Activated CD4-positive, CD25-positive, alpha-beta regulatory T cell treated with anti-CD3 and anti-CD28 coated beads, Interleukin-2, amount 50 U/mL, for 72 hours (primary cell): ENCODE data around the gene FAM124B.

ENCODE experiments used
- DNase-seq: peaks from one replicate; pipeline ENCODE4 v3.0.0; 2021

FAM124B gene

GRCh38 chr2:224401641-224402342 is at the start of gene FAM124B:
Gene FAM124B (minus strand): TSS chr2:224402107. CDS start chr2:224401768, 339 bp downstream.
- peak; percentile 31 for DNase-seq

GRCh38 chr2:224449212-224450147 is 47.6 kb upstream of the FAM124B start:
- DNase-seq, result no peak

GRCh38 chr2:224448236-224448635 is 46.3 kb upstream of the FAM124B start:
- no peak for DNase-seq

DNA sequence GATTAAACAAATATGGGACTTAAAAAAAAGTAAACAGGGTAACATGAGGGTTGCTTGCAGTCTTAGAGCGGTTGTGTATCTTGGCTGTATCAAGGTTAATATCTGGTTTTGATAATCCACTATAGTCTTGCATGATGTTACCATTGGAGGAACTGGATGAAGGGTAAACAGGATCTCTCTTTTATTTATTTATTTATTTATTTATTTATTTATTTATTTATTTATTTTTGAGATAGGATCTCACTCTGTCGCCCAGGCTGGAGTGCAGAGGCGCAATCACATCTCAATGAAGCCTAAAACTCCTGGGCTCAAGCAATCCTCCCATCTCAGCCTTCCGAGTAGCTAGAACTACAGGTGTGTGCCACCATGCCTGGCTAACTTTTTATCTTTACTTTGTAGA is 42.9 kb upstream of the FAM124B start:
- DNase-seq, result no peak

GRCh38 chr2:224444021-224444420 is 42.1 kb upstream of the FAM124B start:
- no peak for DNase-seq

GRCh38 chr2:224442071-224442967 is 40.4 kb upstream of the FAM124B start:
- DNase-seq, result peak; percentile 32

DNA sequence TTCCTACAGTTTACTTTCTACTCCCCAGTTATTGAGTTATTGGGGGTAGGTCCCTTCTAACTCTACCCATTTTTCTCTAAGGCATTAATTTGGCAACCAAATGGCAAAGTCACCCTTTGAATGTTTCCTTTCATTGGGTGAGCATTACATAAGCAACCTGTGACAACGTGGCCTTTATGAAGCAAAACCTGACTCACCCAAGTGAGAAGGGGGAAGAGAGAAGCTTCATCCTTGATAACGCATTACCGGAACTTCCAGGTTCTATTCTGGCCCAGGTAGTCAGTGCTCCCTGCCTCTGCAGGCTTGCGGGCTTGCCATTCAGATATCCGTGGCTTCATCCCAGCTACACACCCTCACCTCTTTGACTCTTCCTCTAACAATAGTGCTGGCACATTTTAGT is 39.1 kb upstream of the FAM124B start:
- DNase-seq, result no peak

DNA sequence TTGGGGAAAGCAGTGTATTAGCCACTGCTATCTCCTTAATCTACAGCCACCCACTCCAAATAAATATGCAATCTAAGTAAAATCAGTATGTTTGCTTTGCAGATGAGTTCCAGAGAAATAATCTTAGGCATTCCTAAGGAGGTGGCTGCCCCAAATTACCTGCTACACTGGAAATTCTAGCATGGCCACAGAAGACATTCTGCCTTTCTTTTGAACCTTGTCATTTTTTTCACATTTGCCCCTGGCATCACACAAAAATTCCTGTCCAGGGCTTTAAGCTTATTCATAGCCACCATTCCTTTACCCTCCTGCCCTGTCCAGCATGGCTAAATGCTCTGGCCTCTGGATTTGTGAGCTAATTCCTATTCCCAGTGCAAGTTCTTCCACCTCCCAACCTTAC is 36.8 kb upstream of the FAM124B start:
- no peak for DNase-seq

GRCh38 chr2:224436634-224437033 is 34.7 kb upstream of the FAM124B start:
- DNase-seq, result no peak

DNA sequence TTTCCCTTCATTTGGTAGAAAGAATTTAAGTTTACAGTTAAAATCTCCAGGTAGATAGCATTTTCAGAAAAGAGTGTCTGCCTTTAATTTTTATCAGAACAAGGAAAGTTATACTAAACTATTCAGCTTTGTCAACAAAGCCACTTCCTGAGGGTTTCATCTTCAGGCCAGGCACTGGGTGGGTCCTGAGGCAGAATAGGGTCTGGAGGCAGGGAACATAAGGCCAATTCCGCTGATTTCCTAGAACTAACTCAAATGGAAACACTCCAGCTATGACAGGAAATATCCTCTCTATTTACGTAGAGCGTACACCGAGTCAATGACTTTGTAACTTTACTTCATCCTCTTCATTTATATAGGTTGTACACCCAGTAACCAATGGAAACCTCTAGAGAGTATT is 32.7 kb upstream of the FAM124B start:
- DNase-seq, result no peak

GRCh38 chr2:224433442-224433841 is 31.5 kb upstream of the FAM124B start:
- no peak for DNase-seq

GRCh38 chr2:224432003-224432579 is 30.2 kb upstream of the FAM124B start:
- DNase-seq, result no peak

- DNase-seq, result no peak
These were observed 27.5 kb upstream of the FAM124B start for GRCh38 chr2:224429441-224429810.

GRCh38 chr2:224428787-224429440 is 27.0 kb upstream of the FAM124B start:
- DNase-seq, result no peak

DNA sequence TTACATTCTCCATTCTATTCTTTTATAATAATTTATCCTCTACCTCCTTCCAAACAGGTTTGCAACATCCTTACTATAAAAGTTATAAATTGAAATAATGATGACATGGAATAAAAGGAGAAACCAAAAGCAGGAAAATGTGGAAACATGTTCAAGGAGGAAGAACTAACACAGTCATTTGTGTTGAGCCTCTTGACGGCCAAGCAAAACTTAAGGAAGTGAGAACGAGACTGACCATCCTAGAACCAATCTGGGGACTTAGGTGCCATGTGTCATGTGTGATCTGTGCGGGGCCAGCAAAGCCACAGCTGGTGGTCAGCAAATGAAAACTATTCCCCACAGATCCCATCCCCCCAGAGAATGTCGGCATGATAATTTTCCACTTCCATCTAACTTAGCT is 25.6 kb upstream of the FAM124B start:
- DNase-seq, result no peak

DNA sequence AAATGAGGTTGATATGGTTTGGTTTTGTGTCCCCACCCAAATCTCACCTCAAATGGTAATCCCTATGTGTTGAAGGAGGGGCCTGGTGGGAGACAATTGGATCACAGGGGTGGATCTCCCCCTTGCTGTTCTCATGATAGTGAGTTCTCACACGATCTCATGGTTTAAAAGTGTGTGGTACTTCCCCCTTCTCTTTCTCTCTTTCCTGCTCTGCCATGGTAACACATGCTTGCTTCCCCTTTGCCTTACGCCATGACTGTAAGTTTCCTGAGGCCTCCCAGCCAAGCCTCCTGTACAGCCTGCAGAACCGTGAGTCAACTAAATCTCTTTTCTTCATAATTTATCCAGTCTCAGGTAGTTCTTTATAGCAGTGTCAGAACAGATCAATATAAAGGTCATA is 24.7 kb upstream of the FAM124B start:
- DNase-seq, result no peak

GRCh38 chr2:224421065-224421464 is 19.2 kb upstream of the FAM124B start:
- no peak for DNase-seq

DNA sequence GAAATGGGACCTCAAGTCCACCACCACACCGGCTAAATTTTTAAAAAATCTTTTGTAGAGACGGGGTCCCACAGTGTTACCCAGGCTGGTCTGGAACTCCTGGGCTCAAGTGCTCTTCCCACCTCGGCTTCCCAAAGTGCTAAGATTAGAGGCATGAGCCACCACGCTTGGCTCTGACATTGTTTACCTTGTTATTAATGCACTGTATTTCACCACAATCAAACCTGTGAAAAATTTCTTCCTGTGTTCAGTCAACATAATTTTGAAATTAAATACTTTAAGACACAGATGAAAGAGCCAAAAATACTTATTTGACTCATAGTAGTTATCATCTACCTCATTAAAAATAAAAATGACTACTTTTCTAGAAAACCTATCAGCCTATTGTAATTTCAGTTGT is 16.0 kb upstream of the FAM124B start:
- DNase-seq, result no peak

GRCh38 chr2:224417361-224417729 is 15.4 kb upstream of the FAM124B start:
- no peak for DNase-seq

- DNase-seq, result no peak
These were observed 14.9 kb upstream of the FAM124B start for GRCh38 chr2:224416656-224417360.

- no peak for DNase-seq
These were observed 11.5 kb upstream of the FAM124B start for GRCh38 chr2:224413381-224413780.
